PFSK-1 (cell line): ENCODE data around the gene WDR37.

Source experiments
- TAF1 ChIP-seq: IDR thresholded peaks from 2 replicates; pipeline ENCODE4 v1.6.1; 2012; ENCODE audit warnings: low read length, control low read depth, borderline replicate concordance; ENCODE audit not compliant: insufficient read depth
- TF ChIP-seq, protein P1 (sequence below), 2 experiments: IDR thresholded peaks; 2 replicates each; pipeline versions ENCODE4 v1.6.1 to v1.8.0; 2011 to 2012; ENCODE audit warnings: low read depth in 2 of 2, low read length in 2 of 2, control low read depth in 1 of 2, inconsistent platforms in 1 of 2, mild to moderate bottlenecking in 1 of 2, moderate library complexity in 1 of 2; ENCODE audit not compliant: insufficient read depth in 1 of 2

- TF ChIP-seq, protein P1, sequence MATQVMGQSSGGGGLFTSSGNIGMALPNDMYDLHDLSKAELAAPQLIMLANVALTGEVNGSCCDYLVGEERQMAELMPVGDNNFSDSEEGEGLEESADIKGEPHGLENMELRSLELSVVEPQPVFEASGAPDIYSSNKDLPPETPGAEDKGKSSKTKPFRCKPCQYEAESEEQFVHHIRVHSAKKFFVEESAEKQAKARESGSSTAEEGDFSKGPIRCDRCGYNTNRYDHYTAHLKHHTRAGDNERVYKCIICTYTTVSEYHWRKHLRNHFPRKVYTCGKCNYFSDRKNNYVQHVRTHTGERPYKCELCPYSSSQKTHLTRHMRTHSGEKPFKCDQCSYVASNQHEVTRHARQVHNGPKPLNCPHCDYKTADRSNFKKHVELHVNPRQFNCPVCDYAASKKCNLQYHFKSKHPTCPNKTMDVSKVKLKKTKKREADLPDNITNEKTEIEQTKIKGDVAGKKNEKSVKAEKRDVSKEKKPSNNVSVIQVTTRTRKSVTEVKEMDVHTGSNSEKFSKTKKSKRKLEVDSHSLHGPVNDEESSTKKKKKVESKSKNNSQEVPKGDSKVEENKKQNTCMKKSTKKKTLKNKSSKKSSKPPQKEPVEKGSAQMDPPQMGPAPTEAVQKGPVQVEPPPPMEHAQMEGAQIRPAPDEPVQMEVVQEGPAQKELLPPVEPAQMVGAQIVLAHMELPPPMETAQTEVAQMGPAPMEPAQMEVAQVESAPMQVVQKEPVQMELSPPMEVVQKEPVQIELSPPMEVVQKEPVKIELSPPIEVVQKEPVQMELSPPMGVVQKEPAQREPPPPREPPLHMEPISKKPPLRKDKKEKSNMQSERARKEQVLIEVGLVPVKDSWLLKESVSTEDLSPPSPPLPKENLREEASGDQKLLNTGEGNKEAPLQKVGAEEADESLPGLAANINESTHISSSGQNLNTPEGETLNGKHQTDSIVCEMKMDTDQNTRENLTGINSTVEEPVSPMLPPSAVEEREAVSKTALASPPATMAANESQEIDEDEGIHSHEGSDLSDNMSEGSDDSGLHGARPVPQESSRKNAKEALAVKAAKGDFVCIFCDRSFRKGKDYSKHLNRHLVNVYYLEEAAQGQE (IDR thresholded peaks at IDR 0.05; ENCODE audit: insufficient read depth in 1 of 2, low read depth in 2 of 2, low read length in 2 of 2): no peak
- no peak for TF ChIP-seq TAF1
Observed at GRCh38 chr10:1141261-1141660, 85.1 kb downstream of the WDR37 start.
